ENCODE results near the gene SLC38A10. TPM values are rescaled to one million over a fixed set of nuclear protein-coding genes. Genes with fewer than 3 reads are reported as not detected.

The SLC38A10 gene
- total and polyA plus RNA-seq, 10 of the 15 experiments (the other 5 are each of a cell fraction or from before 2014, with no cell fraction given): 0.52 to 67.9 (median 22.1) TPM

- TF ChIP-seq ZBTB4 (CRISPR knock-in tag; IDR thresholded peaks at IDR 0.05): no peak
- TF ChIP-seq ZNF207 (IDR thresholded peaks at IDR 0.05; ENCODE audit: borderline replicate concordance): no peak; the same call in 1 of the 2 replicates
- no peak for TF ChIP-seq EZH2 (IDR thresholded peaks at IDR 0.05; ENCODE audit: borderline replicate concordance, control insufficient read depth, low read depth, low read length)
- TF ChIP-seq TCF3 (IDR thresholded peaks at IDR 0.05; ENCODE audit: borderline replicate concordance, insufficient read depth, low read depth, low read length): no peak
- TF ChIP-seq RELA (IDR thresholded peaks at IDR 0.05; ENCODE audit: borderline replicate concordance, partially characterized antibody): peak; percentile 26
- TF ChIP-seq IKZF2 (IDR thresholded peaks at IDR 0.05): 0 out of 4 replicates have a peak, but pooled peaks of 1 of the 2 experiments have one; percentile 23
- TF ChIP-seq REST (IDR thresholded peaks at IDR 0.05; ENCODE audit: low read depth, low read length): no peak
- no peak for TF ChIP-seq NFIC (IDR thresholded peaks at IDR 0.05; ENCODE audit: low read depth, low read length)
- no peak for TF ChIP-seq SRF (IDR thresholded peaks at IDR 0.05; ENCODE audit: low read depth in 2 of 2, low read length in 2 of 2)
- no peak for TF ChIP-seq YY1 (IDR thresholded peaks at IDR 0.05; ENCODE audit: low read depth, low read length)
- TF ChIP-seq ETV6 (conservative IDR thresholded peaks at IDR 0.05 in 1 of 2, IDR thresholded peaks at IDR 0.05 in 1 of 2; ENCODE audit: borderline replicate concordance in 1 of 2, low read depth in 1 of 2): no peak
- peak; percentile 69 for TF ChIP-seq LARP7 (IDR thresholded peaks at IDR 0.05)
- no peak for TF ChIP-seq FOXK2 (IDR thresholded peaks at IDR 0.05)
- TF ChIP-seq SREBF1 (IDR thresholded peaks at IDR 0.05; ENCODE audit: low read length): no peak
- TF ChIP-seq CREB1 (IDR thresholded peaks at IDR 0.05; ENCODE audit: low read depth): peak; percentile 92
- no peak for TF ChIP-seq SMAD1 (IDR thresholded peaks at IDR 0.05; ENCODE audit: low read depth, partially characterized antibody)
- TF ChIP-seq CHD1 (IDR thresholded peaks at IDR 0.05; ENCODE audit: low read depth, low read length): no peak
- no peak for TF ChIP-seq CBX3 (IDR thresholded peaks at IDR 0.05; ENCODE audit: borderline replicate concordance, low read depth)
- no peak for TF ChIP-seq MTA3 (IDR thresholded peaks at IDR 0.05; ENCODE audit: borderline replicate concordance, low read length)
- peak; percentile 99 for TF ChIP-seq PBX3 (IDR thresholded peaks at IDR 0.05; ENCODE audit: insufficient replicate concordance, low read depth, low read length)
Measured at GRCh38 chr17:81222906-81223761, 72.0 kb downstream of the SLC38A10 start, which contains the start of gene CEP131 (continued).
